GM12874 (cell line): Measurements from ENCODE around the gene KCTD10.

ENCODE experiments used
- TF ChIP-seq, protein P1 (sequence below): IDR thresholded peaks from 2 replicates; pipeline ENCODE4 v1.5.1; 2011; ENCODE audit warnings: low read depth, mild to moderate bottlenecking, control low read depth, low read length, moderate library complexity; ENCODE audit not compliant: insufficient read depth

Gene KCTD10

DNA sequence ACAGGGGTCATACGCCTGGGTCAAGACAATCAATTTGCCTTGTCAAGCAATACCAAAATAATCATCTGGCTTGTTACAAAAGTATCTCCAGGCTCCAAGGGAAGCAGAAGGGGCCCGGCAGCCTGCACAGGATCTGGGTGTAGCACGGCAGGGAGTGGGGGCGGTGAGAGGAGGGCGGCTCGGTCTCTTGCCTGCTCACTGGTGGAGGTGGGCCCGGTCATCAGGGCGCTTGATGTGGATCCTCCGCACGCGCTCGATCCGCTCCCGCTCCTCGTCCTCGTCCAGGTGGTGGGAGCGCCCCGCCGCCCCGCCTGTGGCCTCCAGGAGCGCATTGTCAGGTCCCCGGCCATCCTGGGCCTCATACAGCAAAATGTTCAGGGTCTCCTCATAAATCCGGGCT, 25.7 kb downstream of the KCTD10 start:
- TF ChIP-seq, protein P1, sequence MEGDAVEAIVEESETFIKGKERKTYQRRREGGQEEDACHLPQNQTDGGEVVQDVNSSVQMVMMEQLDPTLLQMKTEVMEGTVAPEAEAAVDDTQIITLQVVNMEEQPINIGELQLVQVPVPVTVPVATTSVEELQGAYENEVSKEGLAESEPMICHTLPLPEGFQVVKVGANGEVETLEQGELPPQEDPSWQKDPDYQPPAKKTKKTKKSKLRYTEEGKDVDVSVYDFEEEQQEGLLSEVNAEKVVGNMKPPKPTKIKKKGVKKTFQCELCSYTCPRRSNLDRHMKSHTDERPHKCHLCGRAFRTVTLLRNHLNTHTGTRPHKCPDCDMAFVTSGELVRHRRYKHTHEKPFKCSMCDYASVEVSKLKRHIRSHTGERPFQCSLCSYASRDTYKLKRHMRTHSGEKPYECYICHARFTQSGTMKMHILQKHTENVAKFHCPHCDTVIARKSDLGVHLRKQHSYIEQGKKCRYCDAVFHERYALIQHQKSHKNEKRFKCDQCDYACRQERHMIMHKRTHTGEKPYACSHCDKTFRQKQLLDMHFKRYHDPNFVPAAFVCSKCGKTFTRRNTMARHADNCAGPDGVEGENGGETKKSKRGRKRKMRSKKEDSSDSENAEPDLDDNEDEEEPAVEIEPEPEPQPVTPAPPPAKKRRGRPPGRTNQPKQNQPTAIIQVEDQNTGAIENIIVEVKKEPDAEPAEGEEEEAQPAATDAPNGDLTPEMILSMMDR: no peak

DNA sequence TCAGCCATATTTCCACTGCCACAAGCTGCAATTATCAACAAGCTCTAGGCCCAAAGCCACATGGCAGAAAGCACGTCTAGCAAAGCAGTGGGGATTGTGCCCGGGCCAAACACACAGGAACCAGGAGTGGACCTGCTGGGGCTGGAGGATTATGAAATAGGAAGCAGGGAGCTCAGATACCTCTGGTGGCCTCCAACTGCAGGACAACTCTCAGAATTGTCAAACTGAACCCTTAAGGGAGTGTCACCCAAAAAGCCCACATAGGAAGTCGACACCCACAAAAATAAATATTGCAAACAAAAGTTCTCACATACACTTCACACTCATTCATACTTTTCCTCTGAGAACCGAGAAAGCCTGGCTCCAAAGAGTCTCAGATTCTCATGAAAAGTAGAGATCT, 26.1 kb downstream of the KCTD10 start:
- TF ChIP-seq, protein P1: no peak

DNA sequence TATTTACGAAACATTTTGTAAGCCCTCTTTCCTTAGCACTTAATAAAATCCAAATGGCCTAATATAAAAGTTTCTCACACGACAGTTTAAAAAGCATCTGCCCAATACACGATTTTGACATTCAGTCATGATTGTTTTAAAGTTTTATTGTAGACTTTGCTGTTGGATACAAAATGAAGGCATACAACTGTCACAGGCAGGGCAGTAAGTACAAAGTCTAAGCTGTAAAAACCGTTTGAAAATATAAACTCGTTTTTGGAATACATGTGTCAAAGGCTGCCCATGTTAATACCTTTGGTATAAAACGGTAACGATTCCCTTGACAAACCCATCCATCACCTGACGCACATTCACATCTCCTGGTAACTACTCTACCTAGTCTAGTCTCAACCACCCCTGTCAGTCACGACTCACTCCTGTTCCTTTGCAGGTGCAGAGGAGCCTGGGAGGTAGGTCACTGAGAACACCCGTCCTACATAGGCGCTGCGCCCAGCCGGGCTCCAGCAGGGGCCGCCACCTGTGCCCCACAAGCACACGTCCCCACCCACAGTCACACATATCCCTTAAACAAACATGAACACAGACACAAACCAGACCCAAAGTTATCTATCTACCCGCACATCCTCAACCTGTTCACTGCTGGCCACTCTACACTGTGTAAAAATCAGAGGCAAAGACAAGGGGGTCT, 27.1 kb downstream of the KCTD10 start:
- TF ChIP-seq, protein P1: no peak

DNA sequence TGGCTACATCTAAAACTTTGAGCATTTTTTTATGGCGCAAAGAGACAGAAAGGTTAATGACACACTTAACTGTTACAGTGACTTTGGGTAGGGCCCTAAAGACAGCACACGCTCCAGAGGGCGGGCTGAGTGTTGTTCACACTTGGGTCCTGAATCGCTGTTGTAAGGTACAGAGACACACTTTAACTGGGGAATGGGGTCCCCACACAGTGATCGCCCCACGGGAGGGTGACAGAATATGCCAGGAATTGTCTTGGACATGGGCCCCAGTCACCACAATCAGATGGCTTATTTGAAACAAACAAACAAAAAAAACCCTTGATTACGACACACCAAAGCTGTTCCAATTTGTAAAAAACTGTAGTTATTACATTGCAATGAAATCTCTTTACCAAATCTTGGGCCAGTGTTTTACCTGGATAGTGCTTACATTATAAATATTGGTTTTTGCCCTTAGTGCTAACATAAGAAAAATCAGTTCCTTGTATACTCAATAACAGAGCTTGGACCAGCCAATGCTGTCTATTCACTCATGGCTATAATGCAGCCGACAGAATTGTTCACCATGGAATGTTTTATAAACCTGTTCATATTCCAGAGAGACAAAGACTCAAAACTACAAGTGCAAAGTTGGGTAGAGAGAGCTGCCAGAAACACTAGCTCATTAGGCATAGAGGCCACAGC, 28.3 kb downstream of the KCTD10 start:
- TF ChIP-seq, protein P1: no peak

DNA sequence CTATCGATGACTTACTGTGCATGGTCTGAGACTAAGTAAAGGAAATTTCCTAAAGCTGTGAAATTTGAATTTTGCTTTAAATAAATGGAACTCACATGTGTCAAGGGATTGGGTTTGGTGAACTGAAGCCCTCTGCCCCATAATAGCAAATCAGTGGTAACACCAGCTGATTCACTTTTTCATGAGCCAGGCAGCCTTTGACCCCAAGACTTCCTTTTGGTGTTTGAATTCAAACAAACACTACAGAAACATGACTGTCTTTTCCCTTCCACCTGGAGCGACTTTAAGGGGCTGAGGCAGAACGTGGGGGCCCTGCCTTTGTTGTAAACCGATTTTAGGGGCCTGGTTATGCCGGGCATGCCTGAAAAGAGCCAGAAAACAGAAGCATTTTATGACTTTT, 28.8 kb downstream of the KCTD10 start:
- TF ChIP-seq, protein P1: no peak

DNA sequence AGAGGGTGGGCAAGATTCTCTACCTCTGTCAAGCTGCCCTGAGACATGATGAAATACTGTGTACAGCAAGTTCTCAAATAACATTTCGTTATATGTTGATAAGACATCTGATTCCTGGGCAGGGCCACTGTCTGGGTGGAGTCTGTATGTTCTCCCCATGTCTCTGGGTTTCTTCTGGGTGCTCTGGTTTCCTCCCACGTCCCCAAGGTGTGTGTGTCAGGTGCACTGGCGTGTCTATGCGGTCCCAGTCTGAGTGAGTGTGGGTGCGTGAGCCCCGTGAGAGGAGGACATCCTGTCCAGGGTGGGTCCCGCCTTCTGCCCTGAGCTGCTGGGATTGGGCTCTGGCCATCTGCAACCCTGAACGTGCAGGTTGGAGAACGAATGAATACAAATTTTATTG, 29.6 kb downstream of the KCTD10 start:
- TF ChIP-seq, protein P1: no peak

DNA sequence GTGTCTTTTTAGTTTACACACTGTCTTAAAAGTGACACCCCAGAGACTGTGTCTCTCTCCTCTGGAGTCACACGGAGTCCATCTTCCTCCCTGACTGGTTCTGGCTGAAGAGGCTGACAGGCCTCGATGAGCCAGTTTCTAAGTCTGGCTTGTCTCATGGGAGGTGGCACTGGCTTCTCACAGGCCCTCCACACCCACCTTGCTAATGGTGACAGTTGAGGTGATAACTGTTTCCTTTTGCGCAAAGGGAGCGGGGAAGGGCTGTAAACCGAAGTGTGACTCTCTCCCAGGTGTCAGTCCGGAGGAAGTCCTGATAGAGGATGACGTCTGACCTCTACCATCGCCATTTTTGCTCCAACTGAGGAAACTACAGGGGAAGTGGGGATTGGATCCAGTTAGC, 30.2 kb downstream of the KCTD10 start:
- TF ChIP-seq, protein P1: no peak
